NCI-H1694 (cell line): ENCODE results near the gene NDST1.

Experiments used
- DNase-seq: peaks from one replicate; lab custom pipeline; 2025; lab: John Stamatoyannopoulos, UW

NDST1 gene

GRCh38 chr5:150587856-150588595, 80.1 kb downstream of the NDST1 start:
- DNase-seq, result no peak

GRCh38 chr5:150588596-150588890, 80.6 kb downstream of the NDST1 start:
- DNase-seq, result no peak

- DNase-seq, result peak; percentile 60
These were observed 82.1 kb downstream of the NDST1 start for GRCh38 chr5:150589862-150590601.

GRCh38 chr5:150590979-150591695, 83.2 kb downstream of the NDST1 start:
- DNase-seq, result no peak

GRCh38 chr5:150593593-150593992, 85.7 kb downstream of the NDST1 start:
- DNase-seq, result no peak

- DNase-seq, result no peak
These were observed 86.1 kb downstream of the NDST1 start for GRCh38 chr5:150593996-150594395.

- DNase-seq, result no peak
These were observed 87.6 kb downstream of the NDST1 start for GRCh38 chr5:150595466-150596031.

- DNase-seq, result no peak
These were observed 88.4 kb downstream of the NDST1 start for GRCh38 chr5:150596313-150596712.

- no peak for DNase-seq
These were observed 88.9 kb downstream of the NDST1 start for GRCh38 chr5:150596826-150597225.

- DNase-seq, result no peak
These were observed 90.1 kb downstream of the NDST1 start for GRCh38 chr5:150598006-150598405.

- DNase-seq, result no peak
These were observed 90.9 kb downstream of the NDST1 start for GRCh38 chr5:150598821-150599273.

- no peak for DNase-seq
These were observed 91.3 kb downstream of the NDST1 start for GRCh38 chr5:150599281-150599680.

GRCh38 chr5:150599917-150600511, 92.1 kb downstream of the NDST1 start:
- peak; percentile 59 for DNase-seq

- DNase-seq, result no peak
These were observed 92.9 kb downstream of the NDST1 start for GRCh38 chr5:150600616-150601490.

GRCh38 chr5:150601491-150602345, 93.8 kb downstream of the NDST1 start:
- DNase-seq, result no peak

- DNase-seq, result no peak
These were observed 95.1 kb downstream of the NDST1 start for GRCh38 chr5:150603052-150603451.

GRCh38 chr5:150603491-150603890, 95.6 kb downstream of the NDST1 start:
- DNase-seq, result no peak

- no peak for DNase-seq
These were observed 96.1 kb downstream of the NDST1 start for GRCh38 chr5:150604010-150604409.

- no peak for DNase-seq
These were observed 97.0 kb downstream of the NDST1 start for GRCh38 chr5:150604894-150605440.

- no peak for DNase-seq
These were observed 97.6 kb downstream of the NDST1 start for GRCh38 chr5:150605546-150605945.
